ENCODE results near the gene MMP25.

The MMP25 gene

GRCh38 chr16:3045758-3046640, at the start of gene MMP25:
MMP25 (plus strand) TSS chr16:3046561; CDS start chr16:3046918, 357 bp downstream.
- DNase-seq (ENCODE audit: low read depth in 2 of 2): no peak

GRCh38 chr16:2999929-3000328, 46.4 kb upstream of the MMP25 start:
- DNase-seq (ENCODE audit: low read depth in 2 of 2): no peak

GRCh38 chr16:3000540-3000939, 45.8 kb upstream of the MMP25 start:
- DNase-seq (ENCODE audit: low read depth in 2 of 2): no peak

- DNase-seq (ENCODE audit: low read depth in 2 of 2): no peak
These were observed 45.0 kb upstream of the MMP25 start for GRCh38 chr16:3001316-3001715.

GRCh38 chr16:3003582-3004270, 42.6 kb upstream of the MMP25 start:
- peak; percentile 90 to 94 for DNase-seq (ENCODE audit: low read depth in 2 of 2)

- no peak for DNase-seq (ENCODE audit: low read depth in 2 of 2)
These were observed 42.0 kb upstream of the MMP25 start for GRCh38 chr16:3004319-3004718.

GRCh38 chr16:3004781-3005284, 41.5 kb upstream of the MMP25 start:
- DNase-seq (ENCODE audit: low read depth in 2 of 2): no peak

GRCh38 chr16:3007059-3007956, 39.1 kb upstream of the MMP25 start:
- no peak for DNase-seq (ENCODE audit: low read depth in 2 of 2)

GRCh38 chr16:3007957-3008689, 38.2 kb upstream of the MMP25 start:
- no peak for DNase-seq (ENCODE audit: low read depth in 2 of 2)

- DNase-seq (ENCODE audit: low read depth in 2 of 2): no peak
These were observed 37.7 kb upstream of the MMP25 start for GRCh38 chr16:3008690-3009037.

GRCh38 chr16:3009568-3010390, 36.6 kb upstream of the MMP25 start:
- no peak for DNase-seq (ENCODE audit: low read depth in 2 of 2)

- DNase-seq (ENCODE audit: low read depth in 2 of 2): no peak
These were observed 35.9 kb upstream of the MMP25 start for GRCh38 chr16:3010510-3010909.

- no peak for DNase-seq (ENCODE audit: low read depth in 2 of 2)
These were observed 34.1 kb upstream of the MMP25 start for GRCh38 chr16:3012246-3012645.

- DNase-seq (ENCODE audit: low read depth in 2 of 2): no peak
These were observed 33.4 kb upstream of the MMP25 start, which contains the start of gene CLDN9 for GRCh38 chr16:3012828-3013420. CLDN9 (plus strand) TSS chr16:3012923; CDS start chr16:3013363, 440 bp downstream.

GRCh38 chr16:3013491-3013951, 32.8 kb upstream of the MMP25 start:
- no peak for DNase-seq (ENCODE audit: low read depth in 2 of 2)

- no peak for DNase-seq (ENCODE audit: low read depth in 2 of 2)
These were observed 32.2 kb upstream of the MMP25 start for GRCh38 chr16:3013998-3014690.

GRCh38 chr16:3014971-3015370, 31.4 kb upstream of the MMP25 start:
- DNase-seq (ENCODE audit: low read depth in 2 of 2): no peak

GRCh38 chr16:3015865-3016521, 30.4 kb upstream of the MMP25 start:
- no peak for DNase-seq (ENCODE audit: low read depth in 2 of 2)

GRCh38 chr16:3017344-3017743, 29.0 kb upstream of the MMP25 start:
- no peak for DNase-seq (ENCODE audit: low read depth in 2 of 2)

Data from stimulated activated CD8-positive, alpha-beta memory T cell treated with anti-CD3 and anti-CD28 coated beads, Interleukin-2, amount 100 ng/mL, for 48 hours (primary cell).